ENCODE data around the gene ESR1.

DNA sequence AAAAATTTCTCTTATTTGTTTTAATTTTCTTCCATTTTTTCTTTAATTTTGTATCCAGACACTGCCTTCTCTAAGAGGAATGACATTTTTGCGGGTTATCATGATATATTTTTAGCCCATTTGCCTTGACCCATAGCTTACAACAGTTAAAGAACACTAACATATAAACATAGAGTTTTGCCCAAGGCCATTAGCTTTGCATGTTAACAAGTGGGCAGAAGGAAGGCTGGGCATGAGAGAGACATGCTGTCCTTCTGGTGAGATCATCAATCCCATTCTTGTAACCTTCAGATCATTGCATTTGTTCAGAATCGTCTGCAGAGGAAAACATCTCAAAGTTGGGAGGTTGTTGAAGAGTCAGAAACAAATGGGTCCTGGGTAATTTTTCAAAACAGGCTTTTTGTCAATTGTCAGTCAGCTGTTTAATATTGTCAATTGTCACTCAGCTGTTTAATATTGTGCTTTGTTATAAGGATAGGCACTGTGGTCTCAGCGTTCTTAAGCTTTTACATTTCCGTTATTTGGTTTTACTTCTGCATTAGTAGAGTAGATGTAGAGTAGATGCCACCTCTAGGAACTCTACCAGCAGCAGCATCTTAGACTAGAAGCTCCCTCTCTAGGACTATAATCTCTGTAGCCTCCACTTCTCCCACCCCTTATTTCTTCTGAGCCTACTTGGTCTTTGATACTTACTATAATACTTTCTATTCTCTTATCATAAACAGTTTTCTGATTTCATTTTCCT, 243.1 kb downstream of the ESR1 start:
- TF ChIP-seq, protein P1, sequence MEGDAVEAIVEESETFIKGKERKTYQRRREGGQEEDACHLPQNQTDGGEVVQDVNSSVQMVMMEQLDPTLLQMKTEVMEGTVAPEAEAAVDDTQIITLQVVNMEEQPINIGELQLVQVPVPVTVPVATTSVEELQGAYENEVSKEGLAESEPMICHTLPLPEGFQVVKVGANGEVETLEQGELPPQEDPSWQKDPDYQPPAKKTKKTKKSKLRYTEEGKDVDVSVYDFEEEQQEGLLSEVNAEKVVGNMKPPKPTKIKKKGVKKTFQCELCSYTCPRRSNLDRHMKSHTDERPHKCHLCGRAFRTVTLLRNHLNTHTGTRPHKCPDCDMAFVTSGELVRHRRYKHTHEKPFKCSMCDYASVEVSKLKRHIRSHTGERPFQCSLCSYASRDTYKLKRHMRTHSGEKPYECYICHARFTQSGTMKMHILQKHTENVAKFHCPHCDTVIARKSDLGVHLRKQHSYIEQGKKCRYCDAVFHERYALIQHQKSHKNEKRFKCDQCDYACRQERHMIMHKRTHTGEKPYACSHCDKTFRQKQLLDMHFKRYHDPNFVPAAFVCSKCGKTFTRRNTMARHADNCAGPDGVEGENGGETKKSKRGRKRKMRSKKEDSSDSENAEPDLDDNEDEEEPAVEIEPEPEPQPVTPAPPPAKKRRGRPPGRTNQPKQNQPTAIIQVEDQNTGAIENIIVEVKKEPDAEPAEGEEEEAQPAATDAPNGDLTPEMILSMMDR (IDR thresholded peaks at IDR 0.05; ENCODE audit: insufficient read depth, low read depth, low read length), result no peak
- no peak for TF ChIP-seq EZH2 (IDR thresholded peaks at IDR 0.05; ENCODE audit: insufficient read depth, low read length)
